AG04450 (cell line): ENCODE measurements around the gene EFCAB6. TPM values are rescaled to one million over a fixed set of nuclear protein-coding genes. Genes with fewer than 3 reads are reported as not detected.

Experiments
- CTCF ChIA-PET: fragments of 300-600, 350-600 bp; formaldehyde crosslinking; extraction: SDS; loops from one replicate; lab custom pipeline; 2022; ENCODE audit warnings: antibody characterized with exemption, inconsistent platforms; lab: Charles Lee
- POLR2A ChIA-PET: fragments of 350-600 bp; formaldehyde crosslinking; extraction: SDS; loops from one replicate; lab custom pipeline; 2021; ENCODE audit warnings: antibody characterized with exemption, inconsistent platforms; lab: Yijun Ruan, JAX
- DNase-seq: peaks from one replicate; pipeline ENCODE4 v3.0.0-alpha.2; 2011; ENCODE audit warnings: low read depth, low spot score
- H3K27ac ChIP-seq: one replicate; pipeline ENCODE4 v1.5.1; 2012; ENCODE audit warnings: low read depth, low read length, control low read depth
- H3K27me3 ChIP-seq: one replicate; pipeline ENCODE4 v1.6.0; 2012; ENCODE audit warnings: low read length; ENCODE audit not compliant: control insufficient read depth, insufficient read depth
- H3K4me3 ChIP-seq: 2 replicates; pipeline ENCODE4 v1.5.1; 2011; ENCODE audit warnings: mild to moderate bottlenecking, low read depth, low read length, control low read depth
- H3K9me3 ChIP-seq: 2 replicates; pipeline ENCODE4 v1.5.1; 2012; ENCODE audit warnings: low read length; ENCODE audit not compliant: control insufficient read depth, insufficient read depth
- CTCF ChIP-seq: IDR thresholded peaks from 2 replicates; pipeline ENCODE4 v1.5.1; 2011; ENCODE audit warnings: low read depth, low read length, control low read depth, inconsistent platforms
- polyA plus RNA-seq: library from polyadenylated mRNA; depleted of rRNA; stranded (reverse); fragments of >200 nt; gene quantifications from 2 replicates; pipeline ENCODE4 v1.2.3, GENCODE V29; 2011

Gene EFCAB6
- polyA plus RNA-seq, 1 experiment: 1.4 TPM

GRCh38 chr22:43654271-43654670 is 157.8 kb downstream of the EFCAB6 start:
- ChIA-PET POLR2A (no interaction called here), CTCF (no interaction called here)
- H3K27ac ChIP-seq: no peak overlapping the region

GRCh38 chr22:43652845-43653244 is 159.3 kb downstream of the EFCAB6 start:
- ChIA-PET CTCF (no interaction called here), POLR2A (no interaction called here)
- DNase-seq: no peak
- TF ChIP-seq CTCF: no peak
- H3K4me3 ChIP-seq: no peak overlapping the region
- H3K27me3 ChIP-seq: no peaks in the 10 kb centered on the region
- no peaks in the 10 kb centered on the region for H3K9me3 ChIP-seq
- no peak overlapping the region for H3K27ac ChIP-seq

More at GRCh38 chr22:43654271-43654670, 157.8 kb downstream of the EFCAB6 start:
- no peak for TF ChIP-seq CTCF
- Histone ChIP-seq H3K4me3 (no peak overlapping the region), H3K9me3 (no peaks in the 10 kb centered on the region), H3K27me3 (no peaks in the 10 kb centered on the region)
- DNase-seq: no peak

GRCh38 chr22:43643387-43643786 is 168.7 kb downstream of the EFCAB6 start:
- H3K27me3 ChIP-seq: no peaks in the 10 kb centered on the region
- H3K9me3 ChIP-seq: peaks cover 3% of the 10 kb centered on the region; the same call in 1 of the 2 replicates
- TF ChIP-seq CTCF: no peak
- ChIA-PET POLR2A (no interaction called here), CTCF (no interaction called here)
- DNase-seq: no peak
- no peak overlapping the region for H3K27ac ChIP-seq
- H3K4me3 ChIP-seq: no peak overlapping the region

- Histone ChIP-seq H3K4me3 (no peak overlapping the region), H3K27ac (no peak overlapping the region), H3K27me3 (no peaks in the 10 kb centered on the region), H3K9me3 (peaks cover 11% of the 10 kb centered on the region; the same call in 1 of the 2 replicates)
- no peak for DNase-seq
- no peak for TF ChIP-seq CTCF
- ChIA-PET POLR2A (no interaction called here), CTCF (no interaction called here)
Measured at GRCh38 chr22:43642319-43643206, 169.5 kb downstream of the EFCAB6 start.
